Measurements from ENCODE around the gene MRPS2. TPM values are rescaled to one million over a fixed set of nuclear protein-coding genes. Genes with fewer than 3 reads are reported as not detected.

MRPS2 gene
- total RNA-seq, 1 donor from 2014 or later, result 38.4 TPM

DNA sequence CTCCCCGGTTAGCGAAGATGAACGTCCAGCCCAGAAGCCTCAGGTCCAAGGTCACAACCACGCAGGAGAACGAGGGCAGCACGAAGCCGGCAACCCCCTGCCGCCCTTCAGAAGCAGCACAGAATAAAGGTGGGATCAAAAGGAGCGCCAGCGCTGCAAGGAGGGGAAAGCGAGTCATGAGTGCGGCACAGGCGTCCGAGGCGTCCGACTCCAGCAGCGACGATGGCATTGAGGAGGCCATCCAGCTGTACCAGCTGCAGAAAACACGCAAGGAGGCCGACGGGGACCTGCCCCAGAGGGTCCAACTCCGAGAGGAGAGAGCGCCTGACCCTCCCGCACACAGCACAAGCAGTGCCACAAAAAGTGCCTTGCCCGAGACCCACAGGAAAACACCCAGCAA, 15.1 kb upstream of the MRPS2 start:
- H3K36me3 Mint-ChIP-seq, result peaks cover 13% of the 10 kb centered on the region
- H3K4me3 Mint-ChIP-seq, result no peak overlapping the region
- H3K4me1 Mint-ChIP-seq, result peaks cover 4% of the 10 kb centered on the region
- H3K27me3 Mint-ChIP-seq (ENCODE audit: low read depth), result no peaks in the 10 kb centered on the region
- no peak overlapping the region for H3K27ac Mint-ChIP-seq
- DNase-seq (ENCODE audit: low spot score in 2 of 2, unreplicated experiment in 2 of 2), result no peak
- H3K9me3 Mint-ChIP-seq, result no peaks in the 10 kb centered on the region
- TF ChIP-seq, protein P1, sequence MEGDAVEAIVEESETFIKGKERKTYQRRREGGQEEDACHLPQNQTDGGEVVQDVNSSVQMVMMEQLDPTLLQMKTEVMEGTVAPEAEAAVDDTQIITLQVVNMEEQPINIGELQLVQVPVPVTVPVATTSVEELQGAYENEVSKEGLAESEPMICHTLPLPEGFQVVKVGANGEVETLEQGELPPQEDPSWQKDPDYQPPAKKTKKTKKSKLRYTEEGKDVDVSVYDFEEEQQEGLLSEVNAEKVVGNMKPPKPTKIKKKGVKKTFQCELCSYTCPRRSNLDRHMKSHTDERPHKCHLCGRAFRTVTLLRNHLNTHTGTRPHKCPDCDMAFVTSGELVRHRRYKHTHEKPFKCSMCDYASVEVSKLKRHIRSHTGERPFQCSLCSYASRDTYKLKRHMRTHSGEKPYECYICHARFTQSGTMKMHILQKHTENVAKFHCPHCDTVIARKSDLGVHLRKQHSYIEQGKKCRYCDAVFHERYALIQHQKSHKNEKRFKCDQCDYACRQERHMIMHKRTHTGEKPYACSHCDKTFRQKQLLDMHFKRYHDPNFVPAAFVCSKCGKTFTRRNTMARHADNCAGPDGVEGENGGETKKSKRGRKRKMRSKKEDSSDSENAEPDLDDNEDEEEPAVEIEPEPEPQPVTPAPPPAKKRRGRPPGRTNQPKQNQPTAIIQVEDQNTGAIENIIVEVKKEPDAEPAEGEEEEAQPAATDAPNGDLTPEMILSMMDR (IDR thresholded peaks at IDR 0.05; ENCODE audit: unreplicated experiment), result no peak

DNA sequence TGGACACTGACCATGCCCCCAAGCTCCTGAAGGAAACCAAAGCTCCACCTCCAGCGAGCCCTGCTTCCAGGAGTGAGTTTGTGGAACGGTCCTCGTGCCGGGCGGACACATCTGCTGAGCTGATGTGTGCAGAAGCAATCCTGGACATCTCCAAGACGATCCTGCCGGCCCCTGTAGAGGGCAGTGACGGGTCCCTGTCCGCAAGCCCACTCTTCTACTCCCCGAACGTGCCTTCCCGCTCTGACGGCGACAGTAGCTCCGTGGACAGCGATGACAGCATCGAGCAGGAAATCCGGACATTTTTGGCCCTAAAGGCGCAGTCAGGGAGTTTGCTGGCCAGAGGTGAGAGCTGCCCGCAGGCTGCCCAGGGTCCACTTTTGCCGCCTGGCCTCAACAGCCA, 14.7 kb upstream of the MRPS2 start:
- peaks cover 13% of the 10 kb centered on the region for H3K36me3 Mint-ChIP-seq

DNA sequence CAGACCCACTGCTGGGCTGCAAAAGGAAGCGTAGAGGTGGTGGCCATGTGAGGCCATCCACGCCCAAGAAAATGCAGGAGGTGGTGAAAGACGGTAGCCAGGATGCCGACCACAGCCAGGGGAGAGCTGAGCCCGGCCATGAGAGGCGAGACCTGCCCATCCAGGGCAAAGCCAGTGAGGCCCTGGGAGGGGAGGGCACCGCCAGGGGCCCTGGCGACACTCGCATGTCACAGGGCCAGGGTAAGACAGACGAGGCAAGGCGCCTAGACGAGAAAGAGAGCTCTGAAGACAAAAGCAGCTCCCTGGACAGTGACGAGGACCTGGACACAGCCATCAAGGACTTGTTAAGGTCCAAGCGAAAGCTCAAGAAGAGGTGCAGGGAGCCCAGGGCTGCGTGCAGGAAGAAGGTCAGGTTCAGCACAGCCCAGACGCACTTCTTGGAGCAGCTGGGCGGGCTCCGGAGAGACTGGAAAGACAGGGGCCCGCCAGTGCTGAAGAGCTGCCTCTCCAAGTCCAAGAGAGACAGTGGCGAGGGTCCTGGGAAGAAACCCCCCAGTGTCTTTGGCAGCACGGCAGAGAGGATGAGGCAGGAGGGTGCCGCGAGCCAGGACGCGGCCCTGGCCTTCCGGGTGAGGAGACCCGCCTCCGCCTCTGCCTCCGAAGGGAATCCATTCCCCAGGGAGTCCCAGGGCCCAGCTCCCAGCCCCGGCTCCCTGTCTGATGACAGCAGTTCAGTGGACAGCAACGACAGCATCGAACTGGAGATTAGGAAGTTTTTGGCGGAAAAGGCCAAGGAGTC, 14.0 kb upstream of the MRPS2 start:
- H3K9me3 Mint-ChIP-seq, result no peaks in the 10 kb centered on the region
- no peak for DNase-seq (ENCODE audit: low spot score in 2 of 2, unreplicated experiment in 2 of 2)
- TF ChIP-seq, protein P1 (IDR thresholded peaks at IDR 0.05; ENCODE audit: unreplicated experiment), result no peak
- H3K27me3 Mint-ChIP-seq (ENCODE audit: low read depth), result no peaks in the 10 kb centered on the region
- no peaks in the 10 kb centered on the region for H3K4me1 Mint-ChIP-seq
- H3K36me3 Mint-ChIP-seq, result peaks cover 13% of the 10 kb centered on the region
- no peak overlapping the region for H3K27ac Mint-ChIP-seq
- H3K4me3 Mint-ChIP-seq, result no peak overlapping the region

More for the DNA sequence above, 14.7 kb upstream of the MRPS2 start:
- TF ChIP-seq, protein P1 (IDR thresholded peaks at IDR 0.05; ENCODE audit: unreplicated experiment), result no peak
- H3K9me3 Mint-ChIP-seq, result no peaks in the 10 kb centered on the region
- DNase-seq (ENCODE audit: low spot score in 2 of 2, unreplicated experiment in 2 of 2), result no peak
- H3K4me3 Mint-ChIP-seq, result no peak overlapping the region
- H3K27me3 Mint-ChIP-seq (ENCODE audit: low read depth), result no peaks in the 10 kb centered on the region
- peaks cover 2% of the 10 kb centered on the region for H3K4me1 Mint-ChIP-seq
- no peak overlapping the region for H3K27ac Mint-ChIP-seq

DNA sequence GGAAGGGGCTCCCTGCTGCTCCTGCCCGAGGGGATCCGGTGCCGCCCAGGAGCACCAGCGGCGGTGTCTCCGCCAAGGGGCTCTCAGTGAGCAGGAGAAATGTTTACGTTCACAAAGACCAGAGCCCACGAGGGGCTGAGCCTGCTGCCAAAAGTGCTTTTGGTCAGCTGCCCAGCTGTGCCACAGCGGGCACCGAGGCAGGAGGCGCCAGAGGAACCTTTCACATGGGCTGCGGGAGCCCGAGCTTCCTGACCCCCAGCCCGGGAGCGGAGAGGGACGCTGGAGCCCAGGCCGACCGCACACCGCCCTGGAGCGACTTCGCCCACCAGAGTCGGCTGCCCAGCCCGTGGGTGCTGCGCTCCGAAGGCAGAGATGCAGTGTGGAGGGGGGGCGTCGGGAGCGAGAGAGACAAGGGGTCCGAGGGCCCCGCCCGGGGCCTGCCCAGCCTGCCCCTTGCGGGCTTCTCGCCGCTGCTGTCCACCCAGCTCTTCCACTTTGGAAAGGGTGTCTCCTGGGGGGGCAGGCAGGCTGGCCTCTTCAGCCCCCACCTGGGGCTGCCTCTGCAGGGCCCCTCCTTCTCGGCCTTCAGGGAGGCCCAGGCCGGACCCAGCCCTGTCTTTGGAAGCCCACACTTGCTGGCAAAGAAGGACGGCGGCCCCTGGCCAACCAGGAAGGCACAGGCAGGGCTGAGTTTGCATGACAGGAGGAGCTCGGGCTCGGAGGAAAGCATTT, 13.0 kb upstream of the MRPS2 start:
- H3K4me1 Mint-ChIP-seq, result no peaks in the 10 kb centered on the region
- no peaks in the 10 kb centered on the region for H3K9me3 Mint-ChIP-seq
- no peak overlapping the region for H3K4me3 Mint-ChIP-seq
- H3K27me3 Mint-ChIP-seq (ENCODE audit: low read depth), result no peaks in the 10 kb centered on the region
- peaks cover 10% of the 10 kb centered on the region for H3K36me3 Mint-ChIP-seq
- TF ChIP-seq, protein P1 (IDR thresholded peaks at IDR 0.05; ENCODE audit: unreplicated experiment), result no peak
- no peak for DNase-seq (ENCODE audit: low spot score in 2 of 2, unreplicated experiment in 2 of 2)
- no peak overlapping the region for H3K27ac Mint-ChIP-seq

DNA sequence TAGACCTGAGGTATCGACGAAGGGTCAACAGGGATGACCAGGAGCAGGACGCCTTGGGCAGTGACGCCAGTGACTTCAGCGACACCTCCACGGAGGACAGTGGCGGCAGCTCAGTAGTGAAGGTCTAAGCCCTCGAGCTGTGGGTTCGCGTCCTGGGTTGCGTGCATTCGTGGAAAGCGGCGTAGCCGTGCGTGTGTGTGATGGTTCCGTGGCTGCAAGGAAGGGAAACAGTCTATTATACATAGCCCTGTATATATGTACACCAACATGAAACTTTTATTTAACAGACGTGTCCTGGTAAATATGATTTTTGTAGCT, 12.5 kb upstream of the MRPS2 start:
- no peaks in the 10 kb centered on the region for H3K4me1 Mint-ChIP-seq
- H3K27me3 Mint-ChIP-seq (ENCODE audit: low read depth), result no peaks in the 10 kb centered on the region
- no peaks in the 10 kb centered on the region for H3K9me3 Mint-ChIP-seq
- DNase-seq (ENCODE audit: low spot score in 2 of 2, unreplicated experiment in 2 of 2), result no peak
- H3K4me3 Mint-ChIP-seq, result no peak overlapping the region
- peaks cover 9% of the 10 kb centered on the region for H3K36me3 Mint-ChIP-seq
- H3K27ac Mint-ChIP-seq, result no peak overlapping the region
- TF ChIP-seq, protein P1 (IDR thresholded peaks at IDR 0.05; ENCODE audit: unreplicated experiment), result no peak

Measured in mesothelial cell of epicardium (in vitro differentiated cells).